Activated naive CD4-positive, alpha-beta T cell treated with anti-CD3 and anti-CD28 coated beads, Interleukin-2, amount 10 ng/mL, durations not matched to agents 7 days and 5 days (primary cell): Measurements from ENCODE around the gene ARSI.

Experiments
- CTCF ChIA-PET: fragments of 350-600 bp; sonication (Branson Sonifier 250); formaldehyde crosslinking; loops from one replicate; lab custom pipeline; 2021; ENCODE audit warnings: antibody characterized with exemption; lab: Charles Lee
- DNase-seq: peaks from one replicate; pipeline ENCODE4 v3.0.0-alpha.2; 2020
- H3K27ac Mint-ChIP-seq: one replicate; pipeline ENCODE4 v1.8.0; 2021; ENCODE audit warnings: mild to moderate bottlenecking, moderate library complexity, mixed read lengths
- H3K27me3 Mint-ChIP-seq: one replicate; pipeline ENCODE4 v1.8.0; 2021; ENCODE audit warnings: mild to moderate bottlenecking, mixed read lengths
- H3K36me3 Mint-ChIP-seq: one replicate; pipeline ENCODE4 v1.8.0; 2021; ENCODE audit warnings: mixed read lengths
- H3K4me1 Mint-ChIP-seq: one replicate; pipeline ENCODE4 v1.8.0; 2021; ENCODE audit warnings: mixed read lengths
- H3K4me3 Mint-ChIP-seq: one replicate; pipeline ENCODE4 v1.8.0; 2021; ENCODE audit warnings: mild to moderate bottlenecking, moderate library complexity, mixed read lengths
- H3K9me3 Mint-ChIP-seq: one replicate; pipeline ENCODE4 v1.8.0; 2021; ENCODE audit warnings: mixed read lengths

Gene ARSI

GRCh38 chr5:150307617-150308426, 5.1 kb upstream of the ARSI start:
- Mint-ChIP-seq H3K27ac (no peak overlapping the region), H3K9me3 (no peaks in the 10 kb centered on the region), H3K27me3 (peaks cover 42% of the 10 kb centered on the region), H3K4me1 (no peaks in the 10 kb centered on the region), H3K4me3 (no peak overlapping the region), H3K36me3 (no peaks in the 10 kb centered on the region)
- CTCF ChIA-PET = no interaction called here
- DNase-seq = no peak

DNA sequence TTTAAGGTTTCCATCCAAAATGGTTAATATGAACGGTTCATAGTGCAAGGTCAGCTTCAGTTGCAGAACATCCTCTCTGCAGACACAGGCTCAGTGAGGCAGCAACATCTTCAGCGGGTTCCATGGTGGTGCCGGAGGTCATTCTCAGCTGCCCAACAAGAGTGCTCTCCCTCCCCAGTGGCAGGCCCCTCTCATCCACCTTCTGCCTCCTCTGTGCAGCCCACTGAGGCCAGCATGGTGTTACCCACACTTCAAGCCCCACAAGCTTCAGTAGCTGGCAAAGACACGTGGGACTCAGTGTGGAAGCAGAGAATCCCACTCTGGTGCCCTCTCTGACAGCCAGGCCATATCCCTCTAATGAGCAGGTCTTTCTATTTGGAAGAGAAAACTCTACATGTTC, 4.1 kb upstream of the ARSI start:
- no peak overlapping the region for H3K27ac Mint-ChIP-seq
- CTCF ChIA-PET = no interaction called here
- H3K4me3 Mint-ChIP-seq = no peak overlapping the region
- no peaks in the 10 kb centered on the region for H3K9me3 Mint-ChIP-seq
- H3K27me3 Mint-ChIP-seq = peaks cover 46% of the 10 kb centered on the region
- DNase-seq = no peak
- no peaks in the 10 kb centered on the region for H3K4me1 Mint-ChIP-seq
- H3K36me3 Mint-ChIP-seq = no peaks in the 10 kb centered on the region

GRCh38 chr5:150305557-150305956, 2.9 kb upstream of the ARSI start:
- DNase-seq = no peak
- CTCF ChIA-PET = no interaction called here
- Mint-ChIP-seq H3K27ac (no peak overlapping the region), H3K9me3 (no peaks in the 10 kb centered on the region), H3K36me3 (no peaks in the 10 kb centered on the region), H3K4me3 (no peak overlapping the region), H3K27me3 (peaks cover 58% of the 10 kb centered on the region), H3K4me1 (no peaks in the 10 kb centered on the region)

- CTCF ChIA-PET = no interaction called here
- no peak overlapping the region for H3K27ac Mint-ChIP-seq
Observed at GRCh38 chr5:150305095-150305494, 2.4 kb upstream of the ARSI start.

GRCh38 chr5:150304481-150305081, 1.9 kb upstream of the ARSI start:
- no peak overlapping the region for H3K4me3 Mint-ChIP-seq
- CTCF ChIA-PET = no interaction called here
- no peaks in the 10 kb centered on the region for H3K9me3 Mint-ChIP-seq
- H3K36me3 Mint-ChIP-seq = no peaks in the 10 kb centered on the region
- H3K27me3 Mint-ChIP-seq = peaks cover 62% of the 10 kb centered on the region
- no peak for DNase-seq
- H3K4me1 Mint-ChIP-seq = no peaks in the 10 kb centered on the region
- no peak overlapping the region for H3K27ac Mint-ChIP-seq

More at GRCh38 chr5:150305095-150305494, 2.4 kb upstream of the ARSI start:
- no peak overlapping the region for H3K4me3 Mint-ChIP-seq
- no peaks in the 10 kb centered on the region for H3K36me3 Mint-ChIP-seq
- H3K4me1 Mint-ChIP-seq = no peaks in the 10 kb centered on the region
- peaks cover 62% of the 10 kb centered on the region for H3K27me3 Mint-ChIP-seq
- no peaks in the 10 kb centered on the region for H3K9me3 Mint-ChIP-seq
- DNase-seq = no peak

GRCh38 chr5:150303660-150304386, 1.1 kb upstream of the ARSI start:
- DNase-seq = no peak
- Mint-ChIP-seq H3K27ac (no peak overlapping the region), H3K4me3 (no peak overlapping the region), H3K4me1 (no peaks in the 10 kb centered on the region), H3K36me3 (no peaks in the 10 kb centered on the region), H3K9me3 (no peaks in the 10 kb centered on the region), H3K27me3 (peaks cover 58% of the 10 kb centered on the region)
- CTCF ChIA-PET = no interaction called here

DNA sequence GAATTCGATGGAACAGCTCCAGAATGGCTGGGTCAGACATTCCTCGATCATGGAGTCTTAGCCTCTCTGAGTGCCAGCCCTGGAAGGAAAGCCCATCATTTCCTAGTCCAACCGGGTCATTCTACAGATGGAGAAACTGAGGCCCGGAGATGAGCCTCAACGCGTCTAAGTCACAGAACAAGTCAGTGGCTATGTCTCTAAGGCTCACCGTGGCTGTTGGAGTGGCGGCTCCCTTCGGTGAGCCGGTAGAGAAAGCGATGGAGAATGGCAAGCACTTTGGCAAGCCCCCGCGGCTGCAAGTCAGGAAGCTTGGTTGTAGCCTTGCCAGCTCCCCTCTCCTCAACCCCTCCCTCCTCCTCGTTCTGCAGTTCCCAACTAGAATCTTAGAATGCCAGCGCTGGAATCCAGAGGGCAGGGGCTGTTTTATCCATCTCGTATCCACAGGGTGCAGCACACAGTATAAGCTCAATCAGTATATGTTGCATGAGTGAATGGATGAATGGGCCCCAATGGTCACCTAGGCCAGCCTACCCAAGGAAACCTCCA, 438 bp upstream of the ARSI start:
- Mint-ChIP-seq H3K27me3 (peaks cover 58% of the 10 kb centered on the region), H3K4me3 (no peak overlapping the region), H3K9me3 (no peaks in the 10 kb centered on the region), H3K27ac (no peak overlapping the region), H3K36me3 (no peaks in the 10 kb centered on the region), H3K4me1 (no peaks in the 10 kb centered on the region)
- DNase-seq = no peak
- CTCF ChIA-PET = no interaction called here

- CTCF ChIA-PET = no interaction called here
- H3K9me3 Mint-ChIP-seq = no peaks in the 10 kb centered on the region
- H3K4me1 Mint-ChIP-seq = no peaks in the 10 kb centered on the region
- no peak overlapping the region for H3K27ac Mint-ChIP-seq
- DNase-seq = no peak
- no peaks in the 10 kb centered on the region for H3K36me3 Mint-ChIP-seq
- no peak overlapping the region for H3K4me3 Mint-ChIP-seq
- peaks cover 53% of the 10 kb centered on the region for H3K27me3 Mint-ChIP-seq
Observed at GRCh38 chr5:150301901-150302300, 804 bp downstream of the ARSI start.

- Mint-ChIP-seq H3K27me3 (peaks cover 51% of the 10 kb centered on the region), H3K27ac (no peak overlapping the region), H3K36me3 (no peaks in the 10 kb centered on the region), H3K4me1 (no peaks in the 10 kb centered on the region), H3K9me3 (no peaks in the 10 kb centered on the region), H3K4me3 (no peak overlapping the region)
- CTCF ChIA-PET = no interaction called here
- no peak for DNase-seq
Observed at GRCh38 chr5:150301170-150301505, 1.6 kb downstream of the ARSI start.

- Mint-ChIP-seq H3K27ac (no peak overlapping the region), H3K9me3 (no peaks in the 10 kb centered on the region), H3K4me1 (no peaks in the 10 kb centered on the region), H3K36me3 (no peaks in the 10 kb centered on the region), H3K4me3 (no peak overlapping the region), H3K27me3 (peaks cover 50% of the 10 kb centered on the region)
- no peak for DNase-seq
- CTCF ChIA-PET = interaction anchor here (1.3 kb wide), 1 partner anchor 135 kb away, joined by 5 read pairs; no protein-coding TSS in a partner anchor
Observed at GRCh38 chr5:150300496-150301169, 2.1 kb downstream of the ARSI start.

DNA sequence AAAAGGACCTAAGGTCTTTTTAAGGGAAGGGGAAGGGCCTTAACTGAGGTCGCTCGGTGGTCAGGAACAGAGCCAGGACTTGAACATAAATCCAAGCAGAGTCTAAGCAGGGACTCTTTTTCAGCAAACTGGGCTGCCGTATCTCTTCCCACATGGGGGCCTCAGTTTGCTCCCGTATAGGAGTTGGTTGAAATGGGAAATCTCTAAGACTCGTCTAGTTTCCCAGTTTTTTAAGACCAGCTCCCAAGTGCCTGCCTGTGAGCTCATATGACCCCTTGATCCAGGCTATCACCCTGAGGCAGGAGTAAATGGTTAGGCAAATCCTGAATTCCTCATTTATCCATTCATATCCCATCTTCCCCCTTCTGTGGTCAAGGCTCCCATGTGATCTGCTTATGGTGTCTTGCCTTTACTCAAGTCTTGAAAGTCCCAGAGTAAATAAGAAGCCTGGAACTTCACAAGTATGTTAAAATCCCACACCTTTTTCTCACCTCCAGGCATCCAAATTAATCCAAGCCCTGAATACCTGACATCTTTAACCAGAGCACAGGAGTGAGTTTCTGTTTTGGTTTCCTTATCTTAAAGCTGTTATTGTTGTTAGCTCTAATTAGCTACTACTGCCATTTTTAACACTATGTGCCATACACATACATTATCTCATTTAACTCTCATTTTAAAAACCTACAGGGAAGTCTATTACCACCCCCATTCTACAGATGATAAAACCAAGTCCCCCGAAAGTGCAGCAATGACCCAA, 3.0 kb downstream of the ARSI start:
- no peak overlapping the region for H3K4me3 Mint-ChIP-seq
- H3K9me3 Mint-ChIP-seq = no peaks in the 10 kb centered on the region
- CTCF ChIA-PET = interaction anchor here (1.3 kb wide), 1 partner anchor 136 kb away, joined by 5 read pairs; no protein-coding TSS in a partner anchor
- no peak for DNase-seq
- no peaks in the 10 kb centered on the region for H3K36me3 Mint-ChIP-seq
- H3K4me1 Mint-ChIP-seq = no peaks in the 10 kb centered on the region
- no peak overlapping the region for H3K27ac Mint-ChIP-seq
- H3K27me3 Mint-ChIP-seq = peaks cover 42% of the 10 kb centered on the region

GRCh38 chr5:150298701-150299451, 3.8 kb downstream of the ARSI start:
- CTCF ChIA-PET = interaction anchor here (1.3 kb wide), 1 partner anchor 137 kb away, joined by 5 read pairs; no protein-coding TSS in a partner anchor
- peaks cover 35% of the 10 kb centered on the region for H3K27me3 Mint-ChIP-seq
- DNase-seq = no peak

More at GRCh38 chr5:150298701-150299451, 3.8 kb downstream of the ARSI start:
- no peaks in the 10 kb centered on the region for H3K36me3 Mint-ChIP-seq
- H3K27ac Mint-ChIP-seq = no peak overlapping the region
- no peaks in the 10 kb centered on the region for H3K4me1 Mint-ChIP-seq
- no peaks in the 10 kb centered on the region for H3K9me3 Mint-ChIP-seq
- H3K4me3 Mint-ChIP-seq = no peak overlapping the region
